Thoracic aorta (tissue), 2 donors: Measurements from ENCODE around the gene MDM2. TPM values are rescaled to one million over a fixed set of nuclear protein-coding genes. Genes with fewer than 3 reads are reported as not detected.

Source experiments
- ATAC-seq: fragments of 150-250 bp; one replicate; pipeline ENCODE4 v1.8.0; 2017; ENCODE audit warnings: low read depth; ENCODE audit not compliant: insufficient number of reproducible peaks, low FRiP score
- DNase-seq: peaks from one replicate; pipeline ENCODE4 v3.0.0-alpha.2; 2020; ENCODE audit warnings: low spot score
- H3K27ac ChIP-seq, 2 donors: fragments of 200-600 bp; sonication (generic); 1 replicate in 1 of 2; 2 replicates in 1 of 2; pipeline ENCODE4 v1.5.1; 2016; ENCODE audit warnings: mild to moderate bottlenecking in 2 of 2, moderate library complexity in 2 of 2
- H3K27me3 ChIP-seq: fragments of 200-600 bp; sonication (generic); replicated peaks from 2 replicates; pipeline ENCODE4 v1.6.0; 2016; ENCODE audit warnings: mild to moderate bottlenecking; ENCODE audit not compliant: insufficient read depth
- H3K36me3 ChIP-seq: fragments of 200-600 bp; sonication (generic); one replicate; pipeline ENCODE4 v1.5.1; 2016
- H3K4me1 ChIP-seq, 2 donors: fragments of 200-600 bp; sonication (generic); 1 replicate in 1 of 2; 2 replicates in 1 of 2; pipeline versions ENCODE4 v1.5.1 to v1.6.0; 2016; ENCODE audit warnings: low read depth in 2 of 2, mild to moderate bottlenecking in 1 of 2; ENCODE audit not compliant: control insufficient read depth in 1 of 2
- H3K4me3 ChIP-seq: fragments of 200-600 bp; sonication (generic); 2 replicates; pipeline ENCODE4 v1.5.1; 2016; ENCODE audit warnings: mild to moderate bottlenecking
- H3K9me3 ChIP-seq: fragments of 200-600 bp; sonication (generic); 2 replicates; pipeline ENCODE4 v1.5.1; 2016
- total RNA-seq, 2 donors: library from RNA; depleted of rRNA; stranded (reverse); fragments of >200 nt; gene quantifications; one replicate each; pipeline versions ENCODE4 v1.1.0 to v1.2.3, GENCODE V29; 2016
- TF ChIP-seq, protein P1 (sequence below): fragments of 200-600 bp; sonication (generic); IDR thresholded peaks from one replicate; pipeline ENCODE4 v1.5.1; 2019; ENCODE audit warnings: antibody characterized with exemption

Gene MDM2
- total RNA-seq, 2 donors from 2014 or later = 62.0 to 101 TPM

DNA sequence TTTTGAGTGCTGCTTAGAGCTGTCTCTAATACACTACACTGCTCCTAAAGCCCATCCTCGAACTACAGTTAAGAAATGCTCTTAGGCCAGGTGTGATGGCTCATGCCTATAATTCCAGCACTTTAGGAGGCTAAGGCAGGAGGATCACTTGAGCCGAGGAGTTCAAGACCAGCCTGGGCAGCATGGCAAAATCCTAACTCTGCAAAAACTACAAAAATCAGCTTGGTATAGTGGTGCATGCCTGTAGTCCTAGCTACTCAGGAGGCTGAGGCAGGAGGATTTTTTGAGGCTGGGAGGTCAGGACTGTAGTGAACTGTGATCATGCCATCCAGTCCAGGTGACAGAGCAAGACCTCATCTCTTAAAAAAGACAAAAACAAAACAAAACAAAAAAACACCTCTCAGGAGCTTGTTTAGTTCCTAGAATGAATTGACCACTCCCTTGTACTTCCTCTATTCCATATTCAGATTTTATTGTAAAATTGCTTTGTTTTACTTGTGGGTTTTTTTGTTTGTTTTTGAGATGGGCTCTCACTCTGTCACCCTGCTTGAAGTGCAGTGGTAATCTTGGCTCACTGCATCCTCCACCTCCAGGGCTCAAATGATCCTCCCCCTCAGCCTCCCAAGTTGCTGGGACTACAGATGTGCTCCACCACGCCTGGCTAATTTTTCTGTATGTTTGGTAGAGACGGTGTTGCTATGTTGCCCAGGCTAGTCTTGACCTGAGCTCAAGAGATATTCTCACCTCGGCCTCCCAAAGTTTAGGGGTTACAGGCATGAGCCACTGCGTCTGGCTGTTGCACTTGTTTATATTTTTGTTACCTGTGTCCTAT, 13.6 kb downstream of the MDM2 start:
- Histone ChIP-seq H3K4me3 (no peak overlapping the region), H3K27ac (no peak overlapping the region), H3K27me3 (no peaks in the 10 kb centered on the region), H3K36me3 (peaks cover 42% of the 10 kb centered on the region), H3K9me3 (no peaks in the 10 kb centered on the region), H3K4me1 (no peaks in the 10 kb centered on the region)
- no peak for ATAC-seq
- no peak for DNase-seq
- TF ChIP-seq, protein P1, sequence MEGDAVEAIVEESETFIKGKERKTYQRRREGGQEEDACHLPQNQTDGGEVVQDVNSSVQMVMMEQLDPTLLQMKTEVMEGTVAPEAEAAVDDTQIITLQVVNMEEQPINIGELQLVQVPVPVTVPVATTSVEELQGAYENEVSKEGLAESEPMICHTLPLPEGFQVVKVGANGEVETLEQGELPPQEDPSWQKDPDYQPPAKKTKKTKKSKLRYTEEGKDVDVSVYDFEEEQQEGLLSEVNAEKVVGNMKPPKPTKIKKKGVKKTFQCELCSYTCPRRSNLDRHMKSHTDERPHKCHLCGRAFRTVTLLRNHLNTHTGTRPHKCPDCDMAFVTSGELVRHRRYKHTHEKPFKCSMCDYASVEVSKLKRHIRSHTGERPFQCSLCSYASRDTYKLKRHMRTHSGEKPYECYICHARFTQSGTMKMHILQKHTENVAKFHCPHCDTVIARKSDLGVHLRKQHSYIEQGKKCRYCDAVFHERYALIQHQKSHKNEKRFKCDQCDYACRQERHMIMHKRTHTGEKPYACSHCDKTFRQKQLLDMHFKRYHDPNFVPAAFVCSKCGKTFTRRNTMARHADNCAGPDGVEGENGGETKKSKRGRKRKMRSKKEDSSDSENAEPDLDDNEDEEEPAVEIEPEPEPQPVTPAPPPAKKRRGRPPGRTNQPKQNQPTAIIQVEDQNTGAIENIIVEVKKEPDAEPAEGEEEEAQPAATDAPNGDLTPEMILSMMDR = no peak

DNA sequence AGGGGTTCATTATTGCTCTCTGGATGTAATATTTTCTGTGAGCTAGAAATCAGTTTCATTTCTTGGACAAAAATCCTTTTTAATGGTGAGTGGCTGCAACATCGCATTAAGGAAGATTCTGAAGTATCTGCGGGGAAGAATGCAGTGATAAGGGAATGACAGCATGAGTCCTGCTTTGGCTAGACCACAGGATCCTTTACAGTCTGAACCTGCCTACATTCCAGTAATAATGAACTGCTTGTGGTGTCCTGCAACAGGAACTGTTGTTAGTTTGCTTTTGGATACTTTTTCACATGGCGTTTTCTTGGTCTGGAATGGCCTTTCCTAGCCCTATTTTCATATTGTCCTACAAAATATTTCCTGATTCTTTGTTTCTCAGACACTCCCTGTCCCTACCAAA, 15.7 kb downstream of the MDM2 start:
- Histone ChIP-seq H3K27ac (no peak overlapping the region), H3K4me3 (no peak overlapping the region), H3K27me3 (no peaks in the 10 kb centered on the region), H3K4me1 (no peaks in the 10 kb centered on the region), H3K9me3 (no peaks in the 10 kb centered on the region), H3K36me3 (peaks cover 45% of the 10 kb centered on the region)
- TF ChIP-seq, protein P1 = no peak
- ATAC-seq (no peak), DNase-seq (no peak)

DNA sequence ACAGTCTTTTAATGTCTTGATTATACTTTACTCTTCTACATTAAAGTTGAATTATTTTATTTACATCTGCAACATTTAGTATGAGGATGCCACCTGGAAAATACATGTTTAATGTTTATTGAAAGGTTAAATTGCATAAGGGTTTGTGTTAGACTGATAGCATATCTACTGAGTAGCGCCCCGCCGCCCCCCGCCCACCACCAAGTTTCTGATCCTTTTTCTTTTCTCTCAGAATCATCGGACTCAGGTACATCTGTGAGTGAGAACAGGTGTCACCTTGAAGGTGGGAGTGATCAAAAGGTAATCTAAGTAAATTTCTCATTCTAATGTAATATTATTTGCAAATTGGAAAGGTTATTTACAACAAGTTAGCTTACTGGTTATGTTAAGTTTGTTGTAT, 16.2 kb downstream of the MDM2 start:
- H3K4me1 ChIP-seq = no peaks in the 10 kb centered on the region
- peaks cover 44% of the 10 kb centered on the region for H3K36me3 ChIP-seq
- no peaks in the 10 kb centered on the region for H3K27me3 ChIP-seq
- DNase-seq = no peak
- no peak overlapping the region for H3K27ac ChIP-seq
- H3K9me3 ChIP-seq = no peaks in the 10 kb centered on the region
- TF ChIP-seq, protein P1 = no peak
- no peak overlapping the region for H3K4me3 ChIP-seq
- ATAC-seq = no peak

DNA sequence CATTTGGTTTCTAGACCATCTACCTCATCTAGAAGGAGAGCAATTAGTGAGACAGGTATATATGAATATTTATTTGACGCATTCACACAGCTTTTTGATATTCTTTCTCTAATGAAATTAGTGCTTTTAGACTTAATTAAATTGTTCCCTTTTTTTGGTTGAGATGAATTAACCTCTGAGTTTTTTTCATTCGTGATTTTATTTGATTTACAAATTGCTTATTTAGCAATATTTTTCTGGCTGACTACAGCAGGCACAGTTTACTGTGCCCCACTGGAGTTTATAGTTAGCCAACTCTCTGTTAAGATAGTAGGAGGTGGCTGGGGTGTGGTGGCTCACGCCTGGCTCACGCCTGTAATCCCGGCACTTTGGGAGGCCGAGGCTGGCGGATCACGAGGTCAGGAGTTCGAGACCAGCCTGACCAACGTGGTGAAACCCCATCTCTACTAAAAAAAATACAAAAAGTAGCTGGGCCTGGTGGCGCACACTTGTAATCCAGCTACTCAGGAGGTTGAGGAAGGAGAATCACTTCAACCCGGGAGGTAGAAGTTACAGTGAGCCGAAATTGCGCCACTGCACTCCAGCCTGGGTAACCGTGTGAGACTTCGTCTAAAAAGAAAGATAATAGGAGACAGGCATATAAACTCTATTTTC, 16.7 kb downstream of the MDM2 start:
- no peaks in the 10 kb centered on the region for H3K9me3 ChIP-seq
- H3K4me3 ChIP-seq = no peak overlapping the region
- no peaks in the 10 kb centered on the region for H3K4me1 ChIP-seq
- no peaks in the 10 kb centered on the region for H3K27me3 ChIP-seq
- no peak for DNase-seq
- TF ChIP-seq, protein P1 = no peak
- ATAC-seq = no peak
- peaks cover 38% of the 10 kb centered on the region for H3K36me3 ChIP-seq
- no peak overlapping the region for H3K27ac ChIP-seq

- no peaks in the 10 kb centered on the region for H3K9me3 ChIP-seq
- H3K4me3 ChIP-seq = no peak overlapping the region
- H3K36me3 ChIP-seq = peaks cover 37% of the 10 kb centered on the region
- no peaks in the 10 kb centered on the region for H3K4me1 ChIP-seq
- ATAC-seq = no peak
- H3K27me3 ChIP-seq = no peaks in the 10 kb centered on the region
- no peak overlapping the region for H3K27ac ChIP-seq
- no peak for DNase-seq
- TF ChIP-seq, protein P1 = no peak
Measured at GRCh38 chr12:68825569-68826217, 17.7 kb downstream of the MDM2 start.
